HG02610 (cell line): ENCODE measurements around the gene LCORL.
"Not testable (repeated sequence)": the region's sequence is repeated elsewhere in the genome, so short reads cannot be mapped to it uniquely, and the experiment has no call there.

Source experiments
- ATAC-seq: cut with Tn5 transposase; IDR thresholded peaks from one replicate; pipeline ENCODE4 v1.9.1; 2021; ENCODE audit warnings: mild to moderate bottlenecking, moderate library complexity; ENCODE audit not compliant: unreplicated experiment

The LCORL gene

DNA sequence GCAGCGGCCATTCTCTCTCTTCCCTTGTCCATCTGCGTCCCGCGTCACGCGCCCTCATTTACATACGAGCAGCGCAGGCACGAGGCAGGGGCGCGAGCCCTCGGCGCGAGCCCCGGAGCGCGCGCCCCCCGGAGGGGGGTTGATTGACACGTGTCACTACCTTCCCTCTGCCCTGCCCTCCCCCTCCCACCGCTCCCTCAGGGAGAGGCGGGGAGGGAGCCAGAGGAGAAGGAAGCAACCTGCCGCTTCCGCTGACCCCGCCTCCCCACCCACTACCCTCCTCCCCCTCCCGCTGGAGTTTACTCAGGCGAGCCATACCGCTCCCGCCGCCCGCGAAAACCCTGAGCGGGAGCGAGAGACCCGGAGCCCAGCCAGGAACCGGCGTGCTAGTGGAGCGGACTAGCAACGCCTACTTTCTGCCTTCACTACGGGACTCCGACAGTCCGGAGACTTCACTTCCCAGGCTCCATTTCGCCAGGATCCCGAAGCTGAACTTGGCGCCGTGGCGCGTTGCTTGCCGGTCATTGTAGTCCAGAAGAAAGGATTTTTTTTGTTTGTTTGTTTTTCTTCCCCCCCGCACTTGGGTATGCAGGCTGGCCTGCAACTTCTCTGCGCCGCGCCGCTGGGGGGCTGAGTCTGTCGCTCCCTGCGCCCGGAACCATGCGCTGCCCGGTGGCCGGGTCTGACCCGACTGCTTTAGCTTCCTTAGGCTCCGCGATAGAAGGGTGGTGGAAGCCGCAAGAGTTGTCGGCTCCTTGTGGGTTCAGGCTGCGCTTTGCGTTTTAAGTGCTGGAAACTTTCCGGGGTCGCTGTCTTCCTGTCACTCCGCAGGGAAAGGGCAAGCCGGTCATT lies at the start of gene LCORL:
Gene LCORL (minus strand): TSS at position 36 of the 852 bp plus-strand sequence. CDS start 4 bp downstream, at position 32.
- ATAC-seq, result peak; percentile 76

DNA sequence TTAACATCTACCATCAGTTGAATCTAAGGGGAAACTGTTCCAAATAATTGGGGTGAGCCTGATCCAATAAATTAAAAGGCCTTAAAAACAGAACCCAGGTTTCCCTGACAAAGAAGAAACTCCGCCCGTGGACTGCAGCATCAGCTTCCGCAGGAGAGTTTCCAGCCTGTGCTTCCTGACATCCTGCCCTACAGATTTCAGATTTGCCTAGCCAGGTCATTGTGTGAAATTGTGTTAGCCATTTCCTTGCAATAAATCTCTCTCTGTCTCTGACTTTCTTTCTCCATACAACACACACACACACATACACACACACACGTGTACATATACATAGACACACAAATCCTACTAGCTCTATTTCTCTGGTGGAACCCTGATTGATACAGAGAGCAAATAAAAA lies 48.3 kb upstream of the LCORL start:
- no peak for ATAC-seq

DNA sequence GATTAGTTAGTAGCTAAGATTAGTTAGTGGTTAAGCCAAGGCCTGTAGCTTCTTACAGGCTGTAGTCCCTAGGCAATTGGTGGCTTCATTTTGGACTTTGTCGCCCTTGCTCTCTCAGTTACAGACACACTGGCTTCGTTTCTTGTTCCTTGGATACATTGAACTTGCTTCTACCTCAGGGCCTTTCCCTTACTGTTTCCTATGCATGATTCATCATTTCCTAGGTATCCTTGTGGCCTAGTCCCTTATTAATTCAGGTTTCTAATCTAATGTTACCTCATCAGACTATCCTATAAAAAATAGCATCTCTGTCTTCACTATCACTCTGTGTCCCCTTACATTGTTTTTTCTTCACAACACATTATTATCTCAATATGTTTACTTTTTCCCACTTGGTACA lies 45.5 kb upstream of the LCORL start:
- no peak for ATAC-seq

DNA sequence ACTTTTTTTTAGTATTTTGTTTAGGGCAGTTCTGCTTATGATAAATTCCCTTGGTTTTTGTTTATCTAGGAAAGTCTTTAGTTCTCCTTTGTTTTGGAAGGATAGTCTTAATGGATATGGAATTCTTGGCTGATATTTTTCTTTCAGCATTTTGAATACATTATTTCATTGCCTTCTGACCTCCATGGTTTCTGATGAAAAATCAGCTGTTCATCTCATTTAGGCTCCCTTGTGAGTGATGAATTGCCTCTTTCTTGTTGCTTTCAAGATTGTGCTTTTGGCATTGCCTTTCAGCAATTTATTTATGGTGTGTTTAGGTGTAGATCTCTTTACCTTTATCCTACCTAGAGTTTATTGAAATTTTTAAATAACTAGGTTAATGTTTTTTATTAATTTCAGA lies 41.5 kb upstream of the LCORL start:
- no peak for ATAC-seq

DNA sequence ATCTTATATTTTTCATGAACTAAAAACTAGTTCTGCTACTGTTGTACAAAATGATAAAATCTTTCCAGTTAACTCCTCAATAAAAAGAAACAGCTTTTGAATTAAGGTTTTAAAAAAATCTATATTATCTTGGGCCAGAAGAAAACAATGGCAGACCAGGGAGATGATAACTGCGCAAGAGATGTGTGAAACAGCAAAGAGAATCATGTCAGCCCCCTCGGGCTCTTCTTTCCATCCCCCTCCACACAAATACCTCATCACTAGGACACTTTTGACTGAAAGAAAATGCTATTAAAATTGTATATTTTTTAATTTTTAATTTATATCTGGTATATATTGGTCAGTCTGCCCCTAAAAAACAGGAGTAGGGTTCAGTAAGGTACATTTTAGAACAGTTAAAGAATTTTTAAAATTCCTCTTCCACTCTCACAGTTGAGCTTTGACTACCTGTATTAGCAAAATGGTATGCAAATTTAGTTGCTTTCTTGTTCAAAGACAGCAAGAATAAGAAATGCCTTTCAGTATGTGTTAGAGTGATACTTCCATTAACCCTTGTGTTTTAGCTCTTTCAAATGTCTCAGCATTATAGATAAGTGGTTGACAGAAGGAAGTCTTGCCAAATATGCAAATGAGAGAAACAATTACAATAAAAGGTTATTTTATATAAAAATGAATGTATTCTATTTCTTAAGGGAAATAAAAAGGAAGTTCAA lies 36.4 kb upstream of the LCORL start:
- ATAC-seq, result peak; percentile 81

DNA sequence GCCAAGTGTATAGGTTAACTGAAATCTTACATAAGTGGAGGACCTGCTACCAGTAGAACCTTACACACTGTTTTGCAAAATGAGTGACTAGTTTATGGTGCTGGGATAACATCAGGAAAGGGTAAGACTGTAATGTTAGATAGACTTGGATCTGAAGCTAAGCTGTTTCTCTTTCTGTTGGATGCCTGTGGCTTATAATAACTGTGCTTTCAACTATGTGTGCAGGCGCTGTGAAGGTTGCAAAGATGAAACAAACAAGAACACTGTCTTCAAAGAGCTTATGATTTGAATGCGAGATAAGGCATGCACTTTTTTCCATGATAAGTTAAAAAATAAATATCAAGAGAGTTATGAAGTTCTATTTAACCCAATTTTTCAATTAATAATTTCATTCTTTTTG lies 34.5 kb upstream of the LCORL start:
- no peak for ATAC-seq

DNA sequence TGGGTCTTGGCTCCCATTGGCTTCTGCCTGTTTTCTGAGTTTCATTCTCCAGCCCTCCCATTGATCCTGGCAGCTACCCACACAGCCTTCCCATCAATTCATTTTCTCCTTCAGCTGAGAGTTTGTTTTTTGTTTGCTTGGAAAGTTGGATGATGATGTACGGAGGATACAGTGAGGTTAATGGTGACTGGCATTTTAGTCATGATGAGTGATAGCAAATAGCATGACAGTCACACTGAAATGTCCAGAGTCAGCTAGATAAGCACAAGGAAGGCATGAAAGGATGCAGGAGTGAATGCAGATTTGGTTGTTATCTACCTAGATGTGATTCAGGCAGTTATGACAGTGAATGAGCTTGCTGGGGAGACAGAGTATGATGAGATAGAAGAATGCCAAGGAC lies 30.6 kb upstream of the LCORL start:
- ATAC-seq, result no peak

DNA sequence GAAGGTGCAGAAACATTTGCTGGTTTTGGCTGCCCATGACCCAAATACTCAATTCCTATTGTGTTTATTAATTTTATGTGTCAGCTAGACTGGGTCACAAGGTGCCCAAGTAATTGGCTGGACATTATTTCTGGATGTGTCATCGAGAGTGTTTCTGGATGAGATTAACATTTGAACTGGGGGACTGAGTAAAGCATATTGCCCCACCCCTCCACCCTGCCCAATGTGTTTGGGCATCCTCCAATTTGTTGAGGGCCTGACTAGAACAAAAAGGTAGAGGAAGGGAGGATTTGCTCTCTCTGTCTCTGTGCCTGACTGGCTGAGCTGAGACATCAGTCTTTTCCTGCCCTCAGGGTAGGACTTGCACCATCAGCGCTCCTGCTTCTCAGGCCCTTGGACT lies 29.7 kb upstream of the LCORL start:
- no peak for ATAC-seq

DNA sequence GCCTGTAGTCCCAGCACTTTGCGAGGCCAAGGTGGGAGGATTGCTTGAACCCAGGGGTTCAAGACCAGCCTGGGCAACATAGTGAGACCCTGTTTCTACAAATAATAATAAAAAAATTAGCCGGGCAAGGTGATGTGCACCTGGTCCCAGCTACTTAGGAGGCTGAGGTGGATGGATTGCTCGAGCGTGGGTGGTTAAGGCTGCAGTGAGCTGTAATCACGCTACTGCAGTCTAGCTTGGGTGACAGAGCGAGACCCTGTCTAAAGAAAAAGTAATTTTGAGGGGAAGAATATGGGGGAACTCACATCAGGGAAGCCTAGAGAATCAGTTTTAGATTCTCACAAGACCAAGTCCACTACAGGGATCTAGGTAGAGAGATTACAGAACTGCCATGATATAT lies 28.9 kb upstream of the LCORL start:
- no peak for ATAC-seq

DNA sequence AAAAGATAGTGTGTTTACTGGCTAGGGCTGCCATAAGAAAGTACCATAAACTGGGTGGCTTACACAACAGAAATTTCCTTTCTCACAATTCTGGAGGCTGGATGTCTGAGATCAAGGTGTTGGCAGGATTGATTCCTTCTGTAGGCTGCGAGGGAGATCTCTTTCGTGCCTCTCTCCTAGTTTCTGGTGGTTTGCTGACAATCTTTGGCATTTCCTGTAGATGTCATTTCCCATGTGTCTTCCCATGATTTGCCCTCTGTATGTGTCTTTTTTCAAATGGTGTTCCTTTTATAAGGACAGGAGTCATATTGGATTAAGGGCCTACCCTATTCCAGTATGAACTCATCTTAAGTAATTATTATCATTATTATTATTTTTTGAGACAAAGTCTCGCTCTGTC lies 27.9 kb upstream of the LCORL start:
- no peak for ATAC-seq

DNA sequence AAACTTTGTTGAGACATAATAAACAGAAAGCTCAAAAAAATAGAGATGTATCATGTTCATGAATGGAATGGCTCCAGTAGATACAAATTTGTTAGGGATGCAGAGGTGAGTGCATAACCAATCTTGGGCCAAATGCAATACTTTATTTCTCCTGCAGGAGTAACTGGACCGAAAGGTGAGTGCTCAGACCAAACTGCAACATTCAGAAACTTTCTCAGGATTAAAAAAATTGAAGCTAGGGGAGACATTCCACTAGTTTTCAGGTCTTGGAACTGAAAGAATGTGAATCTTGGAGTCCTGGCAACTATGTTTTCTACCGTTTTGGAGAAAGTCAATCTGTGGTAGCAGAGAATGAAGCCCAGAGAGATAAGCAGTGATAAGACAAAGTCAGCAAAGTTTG lies 21.2 kb upstream of the LCORL start:
- ATAC-seq, result no peak

DNA sequence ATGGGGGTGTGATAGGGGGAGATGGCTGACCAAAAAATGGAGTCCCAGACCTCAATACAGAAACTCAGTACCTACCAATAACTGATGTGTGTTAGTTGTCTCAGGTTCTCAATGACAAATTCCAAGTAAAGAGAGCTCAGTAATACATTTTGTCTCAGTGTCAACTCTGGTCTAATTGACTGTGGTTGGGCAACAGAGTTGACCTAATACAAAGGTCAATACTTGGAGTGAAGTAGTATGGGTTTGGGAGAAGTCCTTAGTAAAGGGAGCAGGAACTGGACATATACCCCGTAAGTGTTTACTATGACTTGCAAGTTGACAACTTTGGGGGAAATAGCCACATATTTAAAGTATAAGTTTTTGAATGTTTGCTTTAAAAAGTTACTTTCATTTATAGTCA lies 20.5 kb upstream of the LCORL start:
- no peak for ATAC-seq

DNA sequence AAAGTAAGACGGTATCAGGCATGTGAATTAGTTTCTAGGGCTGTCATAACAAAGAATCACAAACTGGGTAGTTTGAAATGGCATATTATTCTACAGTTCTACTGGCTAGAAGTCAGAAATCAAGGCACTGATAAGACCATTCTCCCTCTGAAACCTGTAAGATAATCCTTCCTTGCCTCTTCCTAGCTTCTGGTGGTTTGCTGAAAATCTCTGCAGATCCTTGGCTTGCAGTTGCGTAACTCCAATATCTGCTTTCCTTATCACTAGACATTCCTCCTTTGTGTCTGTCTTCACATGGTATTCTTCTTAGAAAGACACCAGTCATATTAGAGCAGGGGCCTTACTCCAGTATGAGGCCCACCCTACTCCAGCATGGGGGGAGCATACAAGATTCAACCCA lies 19.6 kb upstream of the LCORL start:
- ATAC-seq, result no peak

DNA sequence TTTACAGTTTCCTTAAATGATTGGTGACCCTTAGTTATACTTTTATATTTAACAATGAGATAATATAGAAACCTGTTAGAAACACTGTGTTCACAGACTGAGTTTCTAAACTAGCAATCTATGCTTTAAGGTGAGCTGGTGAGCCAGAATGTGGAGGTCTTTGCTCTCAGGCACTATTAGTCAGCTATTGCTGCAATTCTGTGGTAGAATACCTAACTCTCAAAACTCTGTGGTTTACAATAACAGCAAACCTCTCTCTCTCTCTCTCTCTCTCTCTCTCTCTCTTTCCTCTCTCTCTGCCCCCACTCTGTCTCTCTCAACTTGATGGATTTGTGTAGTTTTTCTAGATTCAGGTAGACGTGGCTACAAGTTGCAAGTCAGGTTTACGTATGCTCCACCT lies 17.6 kb upstream of the LCORL start:
- ATAC-seq, result peak; percentile 50

DNA sequence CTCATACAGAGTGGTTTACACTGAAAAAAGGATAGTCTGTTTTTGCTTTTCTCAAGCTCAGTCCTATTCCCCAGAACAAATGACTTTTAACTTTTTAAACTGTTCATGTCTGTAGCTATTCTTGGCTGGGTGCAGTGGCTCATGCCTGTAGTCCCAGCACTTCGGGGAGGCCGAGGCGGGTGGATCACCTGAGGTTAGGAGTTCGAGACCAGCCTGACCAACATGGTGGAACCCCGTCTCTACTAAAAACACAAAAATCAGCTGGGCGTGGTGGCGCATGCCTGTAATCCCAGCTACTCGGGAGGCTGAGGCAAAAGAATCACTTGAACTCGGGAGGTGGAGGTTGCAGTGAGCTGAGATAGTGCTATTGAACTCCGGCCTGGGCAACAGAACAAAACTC lies 14.8 kb upstream of the LCORL start:
- ATAC-seq, result not testable (repeated sequence)

DNA sequence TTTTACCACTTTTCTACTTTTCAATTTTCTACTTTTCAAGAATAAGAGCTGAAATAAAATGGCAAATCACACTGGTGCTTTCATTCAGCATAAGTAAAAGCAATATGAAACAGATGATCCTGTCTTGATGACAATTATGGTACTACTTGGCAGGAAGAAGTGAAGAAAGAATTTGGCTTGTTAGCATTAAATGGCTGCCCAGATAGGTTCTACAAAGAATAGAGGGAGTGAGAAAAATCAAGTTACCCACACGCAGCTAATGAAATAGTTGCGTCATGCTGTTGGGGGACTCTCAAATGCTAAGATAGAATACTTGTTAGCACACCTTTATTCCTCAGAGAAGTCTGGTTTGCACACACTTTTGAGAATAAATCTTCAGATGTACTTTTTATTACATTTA lies 12.5 kb upstream of the LCORL start:
- ATAC-seq, result no peak

DNA sequence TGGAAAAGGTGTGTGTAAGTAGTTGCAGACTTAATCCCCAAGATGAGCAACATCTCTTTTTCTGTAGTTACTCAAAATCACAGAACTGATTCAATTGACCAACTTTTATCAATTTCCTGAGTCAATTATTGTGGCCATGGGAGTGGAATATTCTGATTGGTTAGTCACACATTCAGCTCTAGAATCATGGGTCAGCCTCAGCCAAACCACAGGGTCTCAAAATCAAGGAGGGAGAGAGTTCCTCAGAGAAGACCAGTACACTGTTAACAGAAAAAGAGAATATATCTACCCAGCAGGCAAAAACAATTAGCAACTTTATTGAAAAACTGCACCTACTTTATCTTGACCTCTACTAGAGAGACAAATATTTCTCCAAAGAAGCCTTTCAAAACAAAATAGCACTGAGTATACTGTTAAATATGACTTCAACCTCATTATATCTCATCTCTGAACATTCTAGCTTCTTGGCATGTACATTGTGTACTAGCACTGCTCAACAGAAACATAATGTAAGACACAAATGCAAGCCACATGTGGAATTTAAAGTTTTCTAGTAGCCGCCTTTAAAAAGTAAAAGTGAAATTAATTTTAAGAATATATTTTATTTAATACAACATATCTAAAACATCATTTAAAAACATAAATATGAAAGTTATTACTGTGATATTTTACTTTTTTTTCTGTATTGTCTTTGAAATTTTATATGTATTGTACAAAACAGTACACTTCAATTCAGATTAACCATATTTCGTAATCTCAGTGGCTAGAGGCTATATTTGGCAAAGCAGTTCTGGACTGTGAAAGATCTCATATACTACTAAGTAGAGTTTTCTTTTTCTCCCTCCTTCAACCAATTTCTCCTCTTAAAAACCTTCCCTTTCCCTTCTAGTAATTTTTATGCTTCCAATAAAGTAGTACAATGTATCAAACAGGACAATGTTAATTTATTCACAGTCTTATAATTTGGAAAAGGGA lies 11.8 kb upstream of the LCORL start:
- no peak for ATAC-seq

DNA sequence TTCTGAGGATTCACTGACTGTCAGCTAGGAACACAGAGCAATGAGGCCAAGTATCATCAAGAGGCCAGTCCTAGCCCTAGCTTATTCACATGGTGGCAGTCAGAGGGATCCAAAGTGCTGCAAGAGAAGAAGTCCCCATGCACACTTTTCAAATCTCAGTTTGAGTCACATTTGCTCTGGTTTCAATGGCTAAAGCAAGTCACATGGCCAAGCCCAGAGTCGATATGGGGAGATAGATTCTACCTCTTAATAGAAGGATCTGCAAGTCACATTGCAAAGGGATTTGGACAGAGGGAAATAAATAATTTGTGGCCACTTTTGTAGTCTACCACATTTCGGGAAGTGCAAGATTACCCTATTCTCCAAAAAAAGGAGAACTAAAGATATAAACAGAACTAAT lies 3.7 kb upstream of the LCORL start:
- ATAC-seq, result peak; percentile 6

DNA sequence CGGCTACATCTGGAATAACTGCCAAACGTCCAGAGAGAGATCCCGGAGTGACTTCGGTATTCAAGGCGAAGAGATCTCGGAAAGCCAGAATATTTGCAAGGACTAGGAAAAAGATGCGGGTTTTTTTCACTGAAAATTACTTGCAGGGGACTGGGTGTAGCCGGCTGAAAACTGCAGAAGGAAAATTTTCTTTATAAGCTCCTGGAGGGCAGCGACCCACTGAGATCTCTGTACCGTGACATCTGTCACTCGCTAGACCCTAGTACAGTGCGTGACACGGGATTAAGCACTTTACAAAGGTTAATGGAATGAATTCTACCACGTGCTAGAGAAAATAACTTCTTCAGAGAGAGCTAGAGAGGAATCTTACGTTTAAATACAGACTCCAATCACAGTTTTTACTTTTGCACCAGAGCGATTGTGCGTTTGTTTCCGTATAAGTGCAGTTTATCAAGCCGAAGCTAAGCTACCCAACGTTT lies 1.1 kb upstream of the LCORL start:
- no peak for ATAC-seq

DNA sequence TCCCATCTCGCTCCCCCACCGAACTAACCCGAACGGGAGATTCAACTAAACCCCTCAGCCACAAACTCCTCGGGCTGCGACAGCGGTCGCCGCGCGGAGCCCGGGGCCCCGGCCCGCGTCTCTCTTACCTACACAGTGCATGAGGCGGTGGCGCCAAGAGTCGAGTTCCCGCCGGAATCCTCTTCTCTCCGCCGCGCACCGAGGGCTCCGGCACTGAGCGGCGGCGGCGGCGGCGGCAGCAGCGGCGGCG lies 160 bp downstream of the LCORL start:
- ATAC-seq, result peak; percentile 10

DNA sequence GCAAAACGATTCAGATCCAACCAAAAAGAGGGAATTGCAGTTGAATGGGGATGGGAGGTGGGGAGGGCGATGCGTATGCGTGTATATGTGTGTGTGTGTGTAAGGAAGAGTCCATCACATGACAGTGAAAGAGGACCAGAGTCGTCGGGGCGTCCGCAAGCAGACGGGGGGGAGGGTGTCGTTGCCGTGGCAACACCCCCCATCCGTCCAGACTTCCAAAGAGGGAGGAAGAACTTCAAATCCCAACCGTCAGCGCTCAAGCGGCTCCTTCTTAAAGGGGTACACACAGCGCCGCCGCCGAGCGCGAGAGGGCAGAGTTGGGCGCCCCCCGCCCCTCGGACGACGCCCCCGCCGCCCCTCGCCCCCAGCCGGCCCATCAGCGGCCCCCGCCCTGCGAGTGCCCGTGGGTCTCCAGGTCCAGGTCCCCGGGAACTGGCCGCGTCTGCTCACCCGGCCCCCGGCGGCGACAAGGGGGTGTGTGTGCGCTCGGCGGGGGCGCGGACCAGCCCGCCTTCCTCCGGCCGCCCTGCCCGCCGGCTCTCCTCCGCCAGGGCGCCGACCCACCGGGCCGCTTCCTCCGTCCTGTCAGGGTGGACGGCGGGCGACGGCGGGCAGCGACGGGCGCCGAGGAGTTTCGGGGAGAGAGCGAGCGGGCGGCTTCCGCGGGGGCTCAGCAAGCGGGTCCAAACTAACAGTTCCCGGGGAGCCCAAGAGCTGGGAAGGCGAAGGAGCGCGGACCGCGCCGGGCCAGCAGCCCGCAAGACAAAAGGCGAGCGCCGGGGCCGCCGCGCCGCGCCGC lies 685 bp downstream of the LCORL start:
- peak; percentile 13 for ATAC-seq
